Stimulated activated CD4-positive, alpha-beta T cell treated with anti-CD3 and anti-CD28 coated beads, Interleukin-2, amount 100 ng/mL, for 48 hours (primary cell): Measurements from ENCODE around the gene KLHL36.

ENCODE experiments used
- DNase-seq, 2 donors: peaks; one replicate each; pipeline ENCODE4 v3.0.0-alpha.2; 2020

KLHL36 gene

GRCh38 chr16:84648595-84649510, 542 bp downstream of the KLHL36 start:
- DNase-seq: no peak

GRCh38 chr16:84649511-84649861, 1.2 kb downstream of the KLHL36 start:
- DNase-seq: no peak

- no peak for DNase-seq
Observed at GRCh38 chr16:84650062-84650991, 2.0 kb downstream of the KLHL36 start.

GRCh38 chr16:84652566-84652965, 4.3 kb downstream of the KLHL36 start:
- DNase-seq: no peak

GRCh38 chr16:84654238-84654637, 5.9 kb downstream of the KLHL36 start:
- no peak for DNase-seq

- DNase-seq: no peak
Observed at GRCh38 chr16:84654998-84655397, 6.7 kb downstream of the KLHL36 start.

- no peak for DNase-seq
Observed at GRCh38 chr16:84656649-84657048, 8.3 kb downstream of the KLHL36 start.

GRCh38 chr16:84657229-84657837, 9.0 kb downstream of the KLHL36 start:
- DNase-seq: no peak

- DNase-seq: no peak
Observed at GRCh38 chr16:84658690-84659089, 10.4 kb downstream of the KLHL36 start.

GRCh38 chr16:84659656-84660300, 11.5 kb downstream of the KLHL36 start:
- DNase-seq: no peak

- no peak for DNase-seq
Observed at GRCh38 chr16:84660973-84661372, 12.7 kb downstream of the KLHL36 start.

- no peak for DNase-seq
Observed at GRCh38 chr16:84661418-84662060, 13.2 kb downstream of the KLHL36 start.

- DNase-seq: no peak
Observed at GRCh38 chr16:84662471-84662870, 14.2 kb downstream of the KLHL36 start.

GRCh38 chr16:84663433-84664101, 15.3 kb downstream of the KLHL36 start:
- no peak for DNase-seq

GRCh38 chr16:84665359-84665758, 17.0 kb downstream of the KLHL36 start:
- DNase-seq: no peak

GRCh38 chr16:84665843-84666242, 17.5 kb downstream of the KLHL36 start:
- no peak for DNase-seq

- no peak for DNase-seq
Observed at GRCh38 chr16:84667600-84668309, 19.4 kb downstream of the KLHL36 start.

- DNase-seq: no peak
Observed at GRCh38 chr16:84670063-84670462, 21.8 kb downstream of the KLHL36 start.

GRCh38 chr16:84672276-84673202, 24.2 kb downstream of the KLHL36 start:
- peak; percentile 82 to 86 for DNase-seq

- DNase-seq: no peak
Observed at GRCh38 chr16:84673203-84673535, 24.9 kb downstream of the KLHL36 start.
